ENCODE data around the gene PATL2. TPM values are rescaled to one million over a fixed set of nuclear protein-coding genes. Genes with fewer than 3 reads are reported as not detected.
"Not testable (repeated sequence)": the region's sequence is repeated elsewhere in the genome, so short reads cannot be mapped to it uniquely, and the experiment has no call there.

Gene PATL2
- total RNA-seq: 1 to 10 TPM in 3 of 4 donors, under 1 TPM in 1; 0.22 to 3.8 (median 1.7) TPM

- intact Hi-C loops (cut with DNase I): no loop called here
- Histone ChIP-seq H3K36me3 (peaks cover 8 to 12% of the 10 kb centered on the region in 2 donors), H3K27ac (peak within 1 kb of the TSS; percentile 98 to 100 (median 99)), H3K4me3 (replicated peaks in 1 of 3) (peak within 1 kb of the TSS; percentile 83 to 99 (median 98)), H3K4me1 (peaks cover 0 to 17% of the 10 kb centered on the region in 2 donors), H3K9me3 (no peaks in the 10 kb centered on the region), H3K27me3 (no peaks in the 10 kb centered on the region)
- peak; percentile 95 to 96 for DNase-seq
- peak; percentile 97 to 100 for TF ChIP-seq POLR2A (IDR thresholded peaks at IDR 0.05)
- peak in 2 of 6 experiments; percentile 7 to 23 for TF ChIP-seq CTCF (IDR thresholded peaks at IDR 0.05)
- 1% methylated on average over 21 to 29 of the region's 37 CpGs for WGBS, 2 donors
These were observed at the start of gene PATL2, which contains the start of gene B2M for GRCh38 chr15:44711096-44711742. Gene PATL2 (minus strand): TSS chr15:44711323. CDS start chr15:44676490, 34,833 bp downstream. Gene B2M (plus strand): TSS chr15:44711517. CDS start chr15:44711547, 30 bp downstream.

- no peaks in the 10 kb centered on the region for H3K27me3 ChIP-seq
- no peak for TF ChIP-seq POLR2A (IDR thresholded peaks at IDR 0.05)
- no peak for TF ChIP-seq CTCF (IDR thresholded peaks at IDR 0.05)
- no peaks in the 10 kb centered on the region for H3K4me1 ChIP-seq
- no peak overlapping the region for H3K27ac ChIP-seq
- no peak overlapping the region for H3K4me3 ChIP-seq (replicated peaks in 1 of 3)
- no peak for DNase-seq
- WGBS, 2 donors: 96 to 98% methylated on average over 1 of the region's 1 CpG
- H3K9me3 ChIP-seq: no peaks in the 10 kb centered on the region
- intact Hi-C loops (cut with DNase I): no loop called here
- H3K36me3 ChIP-seq: no peaks in the 10 kb centered on the region
These were observed 42.2 kb upstream of the PATL2 start for GRCh38 chr15:44753345-44753744.

GRCh38 chr15:44743454-44743853 lies 32.3 kb upstream of the PATL2 start:
- 94 to 96% methylated on average over 2 of the region's 2 CpGs for WGBS, 2 donors

GRCh38 chr15:44739222-44739847 lies 28.2 kb upstream of the PATL2 start:
- not testable (repeated sequence) for H3K4me3 ChIP-seq (replicated peaks in 1 of 3); H3K9me3 ChIP-seq; DNase-seq; H3K4me1 ChIP-seq; H3K27me3 ChIP-seq; H3K36me3 ChIP-seq; H3K27ac ChIP-seq
- intact Hi-C loops (cut with DNase I): loop anchor here (5.0 to 10.0 kb wide), 2 partner anchors 72 to 165 kb away; no protein-coding TSS in a partner anchor
- 81 to 85% methylated on average over 21 to 23 of the region's 24 CpGs for WGBS, 2 donors

More at GRCh38 chr15:44743454-44743853, 32.3 kb upstream of the PATL2 start:
- H3K27me3 ChIP-seq; intact Hi-C loops (cut with DNase I); H3K36me3 ChIP-seq; H3K4me3 ChIP-seq (replicated peaks in 1 of 3); H3K9me3 ChIP-seq; H3K4me1 ChIP-seq; H3K27ac ChIP-seq; DNase-seq: not testable (repeated sequence)

GRCh38 chr15:44738340-44738984 lies 27.3 kb upstream of the PATL2 start:
- Histone ChIP-seq H3K27ac (no peak overlapping the region), H3K27me3 (no peaks in the 10 kb centered on the region), H3K36me3 (no peaks in the 10 kb centered on the region), H3K4me1 (no peaks in the 10 kb centered on the region), H3K9me3 (no peaks in the 10 kb centered on the region), H3K4me3 (replicated peaks in 1 of 3) (no peak overlapping the region)
- TF ChIP-seq CTCF (IDR thresholded peaks at IDR 0.05): peak; percentile 30 to 91 (median 64)
- TF ChIP-seq POLR2A (IDR thresholded peaks at IDR 0.05): no peak
- 66 to 73% methylated on average over 3 of the region's 3 CpGs for WGBS, 2 donors
- intact Hi-C loops (cut with DNase I): loop anchor here (5.0 to 10.0 kb wide), 2 partner anchors 71 to 164 kb away; no protein-coding TSS in a partner anchor
- DNase-seq: no peak

Data from thyroid gland (tissue), 4 donors.